Activated T-helper 2 cell treated with anti-CD3 and anti-CD28 coated beads, Interferon-gamma antibody, Interleukin-2, Interleukin-4, amounts not matched to agents 10 μg/mL and 5 μg/mL and 100 μg/mL, durations not matched to agents 14 hours and 24 hours and 36 hours (primary cell): ENCODE results near the gene UVRAG. TPM values are rescaled to one million over a fixed set of nuclear protein-coding genes. Genes with fewer than 3 reads are reported as not detected.

Experiments
- DNase-seq: peaks from one replicate; pipeline ENCODE4 v3.0.0; 2021; ENCODE audit warnings: low spot score
- H3K27ac Mint-ChIP-seq: one replicate; pipeline ENCODE4 v1.8.0; 2021; ENCODE audit warnings: mixed read lengths
- H3K27me3 Mint-ChIP-seq: one replicate; pipeline ENCODE4 v1.8.0; 2021; ENCODE audit warnings: low read depth, mixed read lengths
- H3K36me3 Mint-ChIP-seq: one replicate; pipeline ENCODE4 v1.8.0; 2021; ENCODE audit warnings: low read depth, mixed read lengths
- H3K4me1 Mint-ChIP-seq: one replicate; pipeline ENCODE4 v1.8.0; 2021; ENCODE audit warnings: low read depth, mixed read lengths
- H3K4me3 Mint-ChIP-seq: one replicate; pipeline ENCODE4 v1.8.0; 2021; ENCODE audit warnings: low read depth, mild to moderate bottlenecking, moderate library complexity, mixed read lengths
- H3K9me3 Mint-ChIP-seq: one replicate; pipeline ENCODE4 v1.8.0; 2021; ENCODE audit warnings: mixed read lengths
- intact Hi-C: fragments of 100-400 bp; cut with micrococcal nuclease; formaldehyde crosslinking; loops from one replicate; pipeline ENCODE4 v1.15.1; 2023
- total RNA-seq: library from RNA; stranded (reverse); gene quantifications from 2 replicates; pipeline ENCODE4 v1.2.3, GENCODE V29; 2022

The UVRAG gene
- total RNA-seq, 1 donor from 2014 or later: 23.3 TPM

DNA sequence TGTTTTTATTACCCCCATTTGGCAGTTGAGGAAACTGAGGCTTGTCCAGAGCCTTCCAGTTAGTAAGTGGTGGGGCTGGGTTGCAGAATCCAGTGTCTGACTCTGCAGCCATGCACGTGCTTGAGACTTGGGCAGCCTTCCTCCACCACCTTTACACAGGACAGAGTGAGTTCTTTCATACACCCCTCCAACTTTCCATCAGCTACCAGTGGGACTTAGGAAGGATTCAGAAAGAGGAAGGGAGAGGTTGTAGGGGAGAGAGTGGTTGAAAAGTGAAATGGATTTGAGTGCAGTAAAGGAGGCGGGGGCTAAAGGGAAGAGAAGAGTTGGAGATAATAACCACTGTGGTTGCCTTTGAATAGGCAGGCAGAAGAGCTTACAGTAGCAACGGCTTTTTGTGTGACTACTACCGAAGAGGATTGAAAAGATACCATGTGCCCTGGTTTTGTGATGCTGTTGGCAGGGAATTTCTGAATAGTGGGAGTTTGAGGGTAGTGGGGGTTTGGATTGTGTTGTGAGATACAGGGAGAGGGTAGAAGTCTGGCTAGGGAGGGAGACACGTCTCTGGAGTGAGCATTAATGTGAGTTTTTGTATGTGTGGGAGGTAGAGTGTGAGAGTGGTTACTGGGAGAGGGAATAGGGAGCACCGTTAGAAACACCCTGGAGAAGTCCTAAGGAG, 1.7 kb downstream of the UVRAG start:
- H3K36me3 Mint-ChIP-seq: peaks cover 6% of the 10 kb centered on the region
- no peak overlapping the region for H3K4me3 Mint-ChIP-seq
- intact Hi-C loops: loop anchor here (5.0 to 10.0 kb wide), 2 partner anchors 51 to 418 kb away; no protein-coding TSS in a partner anchor
- no peak overlapping the region for H3K27ac Mint-ChIP-seq
- no peak for DNase-seq
- H3K9me3 Mint-ChIP-seq: no peaks in the 10 kb centered on the region
- H3K27me3 Mint-ChIP-seq: no peaks in the 10 kb centered on the region
- H3K4me1 Mint-ChIP-seq: peaks cover 13% of the 10 kb centered on the region

- Mint-ChIP-seq H3K4me3 (no peak overlapping the region), H3K4me1 (peaks cover 16% of the 10 kb centered on the region), H3K27ac (no peak overlapping the region), H3K27me3 (no peaks in the 10 kb centered on the region), H3K9me3 (no peaks in the 10 kb centered on the region), H3K36me3 (peaks cover 17% of the 10 kb centered on the region)
- intact Hi-C loops: no loop called here
- DNase-seq: no peak
Observed at GRCh38 chr11:75820645-75821044, 5.6 kb downstream of the UVRAG start.

- DNase-seq: no peak
- Mint-ChIP-seq H3K4me3 (no peak overlapping the region), H3K36me3 (peaks cover 18% of the 10 kb centered on the region), H3K9me3 (no peaks in the 10 kb centered on the region), H3K27me3 (no peaks in the 10 kb centered on the region), H3K27ac (no peak overlapping the region), H3K4me1 (peaks cover 16% of the 10 kb centered on the region)
- intact Hi-C loops: no loop called here
Observed at GRCh38 chr11:75821202-75821601, 6.2 kb downstream of the UVRAG start.

DNA sequence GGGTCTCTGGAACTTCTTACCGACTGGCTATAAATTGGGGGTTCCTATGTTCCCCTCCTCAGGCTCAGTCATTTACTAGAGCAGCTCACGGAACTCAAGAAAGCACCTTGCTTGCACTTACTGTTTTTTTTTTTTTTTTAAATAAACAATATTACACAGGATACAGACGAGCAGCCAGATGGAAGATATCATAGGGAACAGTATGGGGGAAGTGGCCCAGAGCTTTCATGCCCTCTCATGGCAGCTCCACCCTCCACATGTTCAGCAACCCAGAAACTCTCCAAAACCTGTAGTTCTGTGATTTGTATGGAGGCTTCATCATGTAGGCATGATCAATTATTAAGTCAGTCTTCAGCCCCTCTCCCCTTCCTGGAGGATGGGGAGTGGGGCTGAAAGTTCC, 7.5 kb downstream of the UVRAG start:
- Mint-ChIP-seq H3K36me3 (peaks cover 18% of the 10 kb centered on the region), H3K27me3 (no peaks in the 10 kb centered on the region), H3K4me1 (peaks cover 20% of the 10 kb centered on the region), H3K4me3 (no peak overlapping the region), H3K9me3 (no peaks in the 10 kb centered on the region), H3K27ac (no peak overlapping the region)
- intact Hi-C loops: no loop called here
- no peak for DNase-seq

DNA sequence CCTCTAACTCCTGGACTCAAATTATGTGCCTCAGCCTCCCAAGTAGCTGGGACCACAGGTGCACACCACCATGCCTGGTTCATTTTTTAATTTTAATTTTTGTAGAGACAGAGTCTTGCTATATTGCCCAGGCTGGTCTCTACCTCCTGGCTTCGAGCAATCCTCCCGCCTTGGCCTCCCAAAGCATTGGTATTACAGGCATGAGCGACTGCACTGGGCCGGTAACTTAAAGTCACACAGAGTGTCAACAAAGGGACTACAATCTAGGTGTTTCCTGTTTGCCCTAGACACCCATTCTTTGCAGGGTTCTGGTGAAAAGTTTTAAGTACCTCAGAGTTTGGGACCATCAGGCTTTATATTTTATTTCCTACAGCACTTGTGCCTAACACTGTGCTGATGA, 8.4 kb downstream of the UVRAG start:
- Mint-ChIP-seq H3K36me3 (peaks cover 18% of the 10 kb centered on the region), H3K4me3 (no peak overlapping the region), H3K27ac (no peak overlapping the region), H3K27me3 (no peaks in the 10 kb centered on the region), H3K9me3 (no peaks in the 10 kb centered on the region), H3K4me1 (peaks cover 18% of the 10 kb centered on the region)
- DNase-seq: no peak
- intact Hi-C loops: no loop called here

- H3K4me1 Mint-ChIP-seq: peaks cover 18% of the 10 kb centered on the region
- H3K36me3 Mint-ChIP-seq: peaks cover 18% of the 10 kb centered on the region
- intact Hi-C loops: no loop called here
Observed at GRCh38 chr11:75823946-75824345, 8.9 kb downstream of the UVRAG start.

DNA sequence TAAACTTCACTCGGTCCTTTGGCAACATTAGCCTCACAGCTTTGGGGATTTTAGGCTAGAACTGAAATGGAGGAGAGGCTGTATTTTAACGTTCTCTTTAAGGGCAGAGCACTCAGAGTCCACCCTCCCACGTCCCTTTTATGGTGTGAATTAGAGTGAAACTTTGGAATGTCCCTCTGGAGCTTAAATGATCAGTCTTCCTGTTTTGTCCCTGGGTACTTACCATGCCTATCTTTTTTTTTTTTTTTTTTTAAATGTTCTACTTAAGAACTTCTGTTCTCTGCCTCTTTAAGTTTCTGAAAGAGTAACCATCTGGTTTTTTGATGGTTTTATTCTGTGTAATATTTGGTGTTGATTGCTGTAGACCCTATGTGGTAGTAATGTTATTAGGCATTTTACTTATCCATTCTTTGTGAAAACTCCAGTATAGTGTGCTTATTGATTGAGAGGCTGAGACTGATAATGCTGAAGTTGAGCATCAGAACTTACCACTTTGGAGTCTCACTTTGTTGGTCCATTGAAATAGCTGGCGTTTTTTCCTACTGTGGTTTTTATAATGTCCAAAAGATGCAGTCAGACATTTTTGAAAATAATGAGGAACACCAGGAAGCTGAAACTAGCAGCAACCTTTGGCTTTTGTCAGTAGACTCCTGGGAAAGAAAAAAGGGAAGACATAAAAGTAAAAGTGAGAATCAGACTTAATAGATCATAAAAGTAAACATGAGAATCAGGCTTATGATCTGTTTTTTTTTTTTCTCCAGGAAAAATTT, 11.6 kb downstream of the UVRAG start:
- peaks cover 12% of the 10 kb centered on the region for H3K36me3 Mint-ChIP-seq
- H3K4me1 Mint-ChIP-seq: peaks cover 18% of the 10 kb centered on the region
- H3K27ac Mint-ChIP-seq: no peak overlapping the region
- no peaks in the 10 kb centered on the region for H3K27me3 Mint-ChIP-seq
- no peaks in the 10 kb centered on the region for H3K9me3 Mint-ChIP-seq
- no peak overlapping the region for H3K4me3 Mint-ChIP-seq
- intact Hi-C loops: no loop called here
- no peak for DNase-seq

More at GRCh38 chr11:75823946-75824345, 8.9 kb downstream of the UVRAG start:
- H3K27me3 Mint-ChIP-seq: no peaks in the 10 kb centered on the region
- no peaks in the 10 kb centered on the region for H3K9me3 Mint-ChIP-seq
- no peak overlapping the region for H3K27ac Mint-ChIP-seq
- no peak for DNase-seq
- no peak overlapping the region for H3K4me3 Mint-ChIP-seq

DNA sequence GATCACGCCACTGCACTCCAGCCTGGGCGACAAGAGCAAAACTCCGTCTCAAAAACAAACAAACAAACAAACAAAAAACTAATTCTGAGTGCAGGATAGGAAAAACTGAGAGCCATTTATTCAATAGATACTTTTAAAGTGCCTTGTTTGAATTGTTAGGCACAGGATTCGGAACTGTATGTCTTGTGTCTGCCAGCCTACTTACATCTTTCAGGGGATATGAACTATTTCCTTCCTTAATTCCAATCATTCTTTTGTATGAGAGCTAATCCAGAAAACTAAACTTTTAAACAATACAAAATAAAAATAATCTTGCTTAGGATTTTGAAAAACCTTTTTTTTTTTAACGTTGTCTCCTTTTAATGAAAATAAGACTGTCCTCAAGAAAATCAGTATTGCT, 12.6 kb downstream of the UVRAG start:
- intact Hi-C loops: no loop called here
- Mint-ChIP-seq H3K27me3 (no peaks in the 10 kb centered on the region), H3K4me3 (no peak overlapping the region), H3K27ac (no peak overlapping the region), H3K36me3 (peaks cover 7% of the 10 kb centered on the region), H3K4me1 (peaks cover 16% of the 10 kb centered on the region), H3K9me3 (no peaks in the 10 kb centered on the region)
- no peak for DNase-seq

GRCh38 chr11:75831915-75832502, 17.0 kb downstream of the UVRAG start:
- H3K27me3 Mint-ChIP-seq: no peaks in the 10 kb centered on the region
- no peaks in the 10 kb centered on the region for H3K9me3 Mint-ChIP-seq
- no peaks in the 10 kb centered on the region for H3K36me3 Mint-ChIP-seq
- H3K4me1 Mint-ChIP-seq: peaks cover 3% of the 10 kb centered on the region
- no peak overlapping the region for H3K27ac Mint-ChIP-seq
- no peak overlapping the region for H3K4me3 Mint-ChIP-seq
- intact Hi-C loops: no loop called here
- no peak for DNase-seq

- intact Hi-C loops: no loop called here
- no peaks in the 10 kb centered on the region for H3K9me3 Mint-ChIP-seq
- no peaks in the 10 kb centered on the region for H3K27me3 Mint-ChIP-seq
- DNase-seq: no peak
- H3K4me3 Mint-ChIP-seq: no peak overlapping the region
- H3K27ac Mint-ChIP-seq: no peak overlapping the region
- H3K4me1 Mint-ChIP-seq: peaks cover 3% of the 10 kb centered on the region
- H3K36me3 Mint-ChIP-seq: peaks cover 3% of the 10 kb centered on the region
Observed at GRCh38 chr11:75834728-75835127, 19.7 kb downstream of the UVRAG start.

DNA sequence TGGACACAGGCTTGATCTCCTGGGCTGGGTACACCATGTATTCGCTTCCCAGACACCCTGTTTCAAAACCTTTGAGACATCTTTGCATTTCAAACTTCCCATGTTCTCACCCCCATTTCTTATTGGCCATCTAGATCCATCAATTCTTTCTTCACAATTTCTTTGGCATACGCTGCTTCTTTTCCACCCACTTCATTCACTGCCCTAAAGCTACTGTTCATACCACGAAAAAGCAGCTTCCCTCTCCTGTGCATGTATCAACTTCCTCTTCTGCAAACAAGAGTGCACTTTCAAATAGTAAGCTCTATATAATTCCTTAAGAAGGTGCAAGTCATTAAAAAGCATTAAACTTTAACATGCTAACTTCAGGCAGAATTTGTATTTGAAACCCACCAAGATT, 21.4 kb downstream of the UVRAG start:
- intact Hi-C loops: no loop called here
- Mint-ChIP-seq H3K27me3 (no peaks in the 10 kb centered on the region), H3K27ac (no peak overlapping the region), H3K4me3 (no peak overlapping the region), H3K9me3 (no peaks in the 10 kb centered on the region), H3K36me3 (peaks cover 3% of the 10 kb centered on the region), H3K4me1 (peaks cover 3% of the 10 kb centered on the region)
- no peak for DNase-seq

DNA sequence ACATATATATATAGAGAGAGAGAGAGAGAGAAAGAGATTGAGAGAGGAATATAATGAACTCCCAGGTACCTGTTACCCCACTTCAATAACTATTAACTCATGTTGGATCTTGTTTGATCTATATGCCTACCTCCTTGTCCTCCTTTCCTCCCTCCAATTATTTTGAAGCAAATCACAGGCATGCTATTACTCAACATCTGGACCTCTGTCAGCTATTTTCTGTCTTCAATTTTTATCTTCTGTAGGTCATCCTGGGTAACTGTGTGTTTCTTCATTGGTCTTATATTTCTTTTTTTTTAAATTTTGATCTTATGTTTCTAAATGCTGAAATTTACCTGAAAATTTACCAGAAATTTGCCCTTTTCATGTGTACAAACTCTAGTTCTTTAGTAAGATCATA, 24.8 kb downstream of the UVRAG start:
- H3K4me3 Mint-ChIP-seq: no peak overlapping the region
- H3K36me3 Mint-ChIP-seq: peaks cover 3% of the 10 kb centered on the region
- intact Hi-C loops: no loop called here
- H3K9me3 Mint-ChIP-seq: no peaks in the 10 kb centered on the region
- H3K4me1 Mint-ChIP-seq: peaks cover 6% of the 10 kb centered on the region
- no peak for DNase-seq
- H3K27ac Mint-ChIP-seq: no peak overlapping the region
- no peaks in the 10 kb centered on the region for H3K27me3 Mint-ChIP-seq

GRCh38 chr11:75840522-75840921, 25.5 kb downstream of the UVRAG start:
- DNase-seq: no peak
- Mint-ChIP-seq H3K36me3 (peaks cover 10% of the 10 kb centered on the region), H3K9me3 (no peaks in the 10 kb centered on the region), H3K27ac (no peak overlapping the region), H3K4me3 (no peak overlapping the region), H3K4me1 (peaks cover 6% of the 10 kb centered on the region), H3K27me3 (no peaks in the 10 kb centered on the region)
- intact Hi-C loops: no loop called here
